ENCODE measurements around the gene NOSIP. TPM values are rescaled to one million over a fixed set of nuclear protein-coding genes. Genes with fewer than 3 reads are reported as not detected.

Gene NOSIP
- total and polyA plus RNA-seq, 10 of the 15 experiments (the other 5 are each of a cell fraction or from before 2014, with no cell fraction given) = 7.2 to 85.5 (median 48.4) TPM

GRCh38 chr19:49533551-49534488, 46.5 kb downstream of the NOSIP start (continued):
- peak; percentile 7 to 42 (median 37); a peak in 4 of 6 replicates for TF ChIP-seq CTCF (IDR thresholded peaks at IDR 0.05 in 2 of 3, conservative IDR thresholded peaks at IDR 0.05 in 1 of 3; ENCODE audit: control insufficient read depth in 2 of 3, extremely low read depth in 1 of 3, insufficient read depth in 1 of 3, low read depth in 3 of 3, low read length in 3 of 3)
- peak; percentile 35; the same call in 1 of the 2 replicates for TF ChIP-seq CREB1 (IDR thresholded peaks at IDR 0.05; ENCODE audit: low read depth)
- TF ChIP-seq YY1 (IDR thresholded peaks at IDR 0.05; ENCODE audit: low read depth, low read length) = no peak
- peak; percentile 33; the same call in 1 of the 2 replicates for TF ChIP-seq MXI1 (IDR thresholded peaks at IDR 0.05; ENCODE audit: low read depth, low read length)
- no peak for TF ChIP-seq BMI1 (IDR thresholded peaks at IDR 0.05; ENCODE audit: borderline replicate concordance)
- no peak for TF ChIP-seq ZBTB33 (IDR thresholded peaks at IDR 0.05)
- peak in 1 of 2 experiments; percentile 72; a peak in 2 of 3 replicates for TF ChIP-seq EGR1 (IDR thresholded peaks at IDR 0.05; ENCODE audit: borderline replicate concordance in 1 of 2, low read depth in 2 of 2, low read length in 2 of 2)
- TF ChIP-seq IKZF1 (conservative IDR thresholded peaks at IDR 0.05) = peak; percentile 36; the same call in 1 of the 2 replicates
- TF ChIP-seq CBFB (IDR thresholded peaks at IDR 0.05; ENCODE audit: low read depth) = no peak
- TF ChIP-seq MLLT1 (IDR thresholded peaks at IDR 0.05) = no peak
- no peak for TF ChIP-seq ATF2 (IDR thresholded peaks at IDR 0.05; ENCODE audit: low read length)
- no peak for TF ChIP-seq SIX5 (IDR thresholded peaks at IDR 0.05; ENCODE audit: low read depth, low read length, severe bottlenecking)
- TF ChIP-seq DPF2 (IDR thresholded peaks at IDR 0.05) = 0 out of 2 replicates have a peak, but pooled peaks have one; percentile 39
- TF ChIP-seq POLR2AphosphoS2 (IDR thresholded peaks at IDR 0.05; ENCODE audit: low read depth, low read length) = no peak
- TF ChIP-seq MEF2B (IDR thresholded peaks at IDR 0.05; ENCODE audit: partially characterized antibody, poor library complexity, severe bottlenecking) = peak; percentile 25
- TF ChIP-seq POU2F2 (IDR thresholded peaks at IDR 0.05; ENCODE audit: borderline replicate concordance, low read depth, low read length) = no peak
- peak; percentile 50; the same call in 1 of the 2 replicates for TF ChIP-seq LARP7 (IDR thresholded peaks at IDR 0.05)
- TF ChIP-seq ZSCAN29 (IDR thresholded peaks at IDR 0.05) = peak; percentile 99
- TF ChIP-seq NR2F1 (conservative IDR thresholded peaks at IDR 0.05) = peak; percentile 72
- TF ChIP-seq GATAD2B (conservative IDR thresholded peaks at IDR 0.05; ENCODE audit: low read depth) = peak; percentile 77; the same call in 1 of the 2 replicates
- no peak for TF ChIP-seq NBN (IDR thresholded peaks at IDR 0.05)
- TF ChIP-seq HDAC6 (IDR thresholded peaks at IDR 0.05; ENCODE audit: unreplicated experiment) = no peak
- TF ChIP-seq BACH1 (IDR thresholded peaks at IDR 0.05; ENCODE audit: borderline replicate concordance) = peak; percentile 85
- no peak for TF ChIP-seq ZBED1 (IDR thresholded peaks at IDR 0.05; ENCODE audit: borderline replicate concordance)
- TF ChIP-seq CREM (IDR thresholded peaks at IDR 0.05; ENCODE audit: low read depth) = no peak

All from GM12878 (cell line).